NK-92 (cell line): ENCODE measurements around the gene C11orf42.

Source experiments
- DNase-seq: peaks from one replicate; lab custom pipeline; 2025; ENCODE audit not compliant: unreplicated experiment; lab: John Stamatoyannopoulos, UW

C11orf42 gene

DNA sequence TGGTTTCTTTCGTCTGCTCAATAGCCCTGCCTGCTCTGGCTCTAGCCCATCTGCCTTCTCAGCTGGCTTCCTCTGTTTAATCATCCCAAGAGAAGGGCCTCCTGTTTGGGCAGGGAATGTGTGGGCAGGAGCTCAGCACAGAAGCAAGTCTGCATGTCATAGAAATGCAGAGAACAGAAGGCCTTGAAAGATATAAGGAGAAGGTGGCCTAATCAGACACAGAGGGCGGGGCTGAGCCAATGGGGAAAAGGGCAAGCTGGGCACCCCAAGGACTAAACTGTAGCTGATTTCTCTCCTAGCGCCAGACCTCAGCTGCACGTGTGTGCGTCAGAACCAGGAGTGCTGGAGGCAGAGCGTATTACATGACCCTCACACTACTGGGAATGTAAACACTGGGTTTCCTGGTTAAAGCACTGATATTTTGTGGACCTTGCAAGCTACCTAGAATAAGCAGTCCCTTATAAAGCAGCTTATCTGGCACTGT, 46.7 kb downstream of the C11orf42 start:
- no peak for DNase-seq

DNA sequence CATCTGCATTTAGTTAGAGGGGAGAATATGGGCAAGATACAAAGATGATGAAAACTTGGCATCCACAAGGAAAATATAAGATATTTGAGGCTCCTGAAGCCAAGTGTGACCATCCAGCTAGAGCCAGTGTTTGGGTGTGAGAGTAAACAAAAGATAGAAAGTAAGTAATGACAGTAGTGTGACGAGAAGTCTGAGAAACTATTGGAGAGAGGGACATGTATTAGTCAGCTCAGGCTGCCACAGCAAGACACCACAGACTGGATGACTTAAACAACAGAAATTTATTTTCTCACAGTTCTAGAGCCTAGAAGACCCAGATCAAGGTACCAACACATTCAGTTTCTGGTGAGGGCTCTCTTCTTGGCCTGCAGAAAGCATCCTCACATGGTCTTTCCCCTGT, 47.8 kb downstream of the C11orf42 start:
- no peak for DNase-seq

DNA sequence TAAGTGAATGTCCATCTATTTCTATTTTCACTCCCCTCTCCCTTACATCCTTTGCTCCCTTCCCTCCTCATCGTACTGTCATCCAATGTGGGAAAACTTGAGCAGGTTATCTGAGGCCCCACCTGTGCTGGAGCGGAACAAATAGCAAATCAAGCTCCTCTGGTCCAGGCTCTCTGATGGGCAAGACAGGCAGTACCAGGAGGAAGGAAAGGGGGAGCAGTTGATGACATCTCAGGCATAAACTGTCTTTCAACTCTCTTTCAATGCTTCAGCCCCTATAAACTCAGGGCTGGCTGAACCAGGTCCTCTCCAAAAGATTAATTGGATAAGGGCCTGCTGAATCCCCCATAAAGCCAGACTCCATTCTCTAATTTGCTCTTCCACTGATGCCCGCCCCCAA, 52.8 kb downstream of the C11orf42 start:
- no peak for DNase-seq

DNA sequence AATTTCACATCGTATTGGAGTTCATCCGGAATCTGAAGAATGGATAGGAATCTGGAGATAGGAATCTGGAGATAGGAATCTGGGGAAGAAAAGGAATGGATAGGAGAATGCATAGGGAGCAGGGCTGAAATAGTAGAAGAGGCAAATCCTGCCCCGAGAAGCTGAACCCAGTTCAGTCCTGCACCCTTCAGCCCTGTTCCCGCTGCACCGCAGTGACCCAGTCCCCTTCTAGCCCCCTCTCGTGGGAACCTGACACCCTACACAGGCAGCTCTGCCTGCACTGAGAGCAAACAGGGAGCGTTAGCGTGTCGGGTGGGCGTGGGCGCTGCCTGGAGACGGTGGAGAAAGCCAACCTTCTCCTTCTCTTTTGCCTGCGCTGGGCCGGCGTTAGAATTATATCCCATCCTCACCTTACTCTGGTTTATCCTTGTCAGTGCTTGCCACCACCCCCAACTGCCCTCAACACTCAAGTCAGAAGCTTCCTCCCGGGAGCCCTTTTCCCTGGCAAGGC, 53.3 kb downstream of the C11orf42 start:
- no peak for DNase-seq

- no peak for DNase-seq
Observed at GRCh38 chr11:6260207-6260726, 54.9 kb downstream of the C11orf42 start.
